ENCODE data around the gene HTR3D.

- TF ChIP-seq ESRRA (CRISPR knock-in tag; IDR thresholded peaks at IDR 0.05; ENCODE audit: borderline replicate concordance) (no peak), IRF2 (CRISPR knock-in tag; IDR thresholded peaks at IDR 0.05; ENCODE audit: borderline replicate concordance, low read depth) (no peak), E2F4 (CRISPR knock-in tag; IDR thresholded peaks at IDR 0.05; ENCODE audit: borderline replicate concordance, low read depth) (no peak), CBFB (CRISPR knock-in tag; IDR thresholded peaks at IDR 0.05; ENCODE audit: low read depth) (no peak), E2F1 (CRISPR knock-in tag; IDR thresholded peaks at IDR 0.05) (no peak), RELA (CRISPR knock-in tag; IDR thresholded peaks at IDR 0.05; ENCODE audit: borderline replicate concordance) (no peak), MAX (CRISPR knock-in tag; IDR thresholded peaks at IDR 0.05) (no peak), NR3C1 (CRISPR knock-in tag; conservative IDR thresholded peaks at IDR 0.05; ENCODE audit: low read depth) (no peak)
Measured at GRCh38 chr3:184015381-184016019, 16.0 kb upstream of the HTR3D start.

All from WTC11 (cell line).